CD4-positive, alpha-beta T cell treated with Interleukin-4 for 4 hours (primary cell): ENCODE data around the gene TSC1.
"Not testable (repeated sequence)": the region's sequence is repeated elsewhere in the genome, so short reads cannot be mapped to it uniquely, and the experiment has no call there.

ENCODE experiments used
- DNase-seq: peaks from one replicate; pipeline ENCODE4 v3.0.0-alpha.2; 2020

TSC1 gene

GRCh38 chr9:132975961-132976360 is 31.5 kb upstream of the TSC1 start:
- DNase-seq, result no peak

GRCh38 chr9:132973713-132974112 is 29.3 kb upstream of the TSC1 start:
- no peak for DNase-seq

- no peak for DNase-seq
Measured at GRCh38 chr9:132973166-132973565, 28.8 kb upstream of the TSC1 start.

GRCh38 chr9:132970324-132971062 is 26.1 kb upstream of the TSC1 start:
- no peak for DNase-seq

- DNase-seq, result no peak
Measured at GRCh38 chr9:132969783-132970182, 25.4 kb upstream of the TSC1 start.

- not testable (repeated sequence) for DNase-seq
Measured at GRCh38 chr9:132967908-132968307, 23.5 kb upstream of the TSC1 start.

GRCh38 chr9:132965478-132965877 is 21.1 kb upstream of the TSC1 start:
- no peak for DNase-seq

GRCh38 chr9:132961002-132961401 is 16.6 kb upstream of the TSC1 start:
- DNase-seq, result no peak

GRCh38 chr9:132957805-132958204 is 13.4 kb upstream of the TSC1 start:
- DNase-seq, result no peak

- no peak for DNase-seq
Measured at GRCh38 chr9:132955768-132956167, 11.4 kb upstream of the TSC1 start.

GRCh38 chr9:132955123-132955522 is 10.7 kb upstream of the TSC1 start:
- no peak for DNase-seq

GRCh38 chr9:132949709-132950108 is 5.3 kb upstream of the TSC1 start:
- DNase-seq, result no peak

GRCh38 chr9:132948482-132949050 is 4.2 kb upstream of the TSC1 start:
- no peak for DNase-seq

- DNase-seq, result no peak
Measured at GRCh38 chr9:132947756-132948155, 3.3 kb upstream of the TSC1 start.

GRCh38 chr9:132946631-132947295 is 2.3 kb upstream of the TSC1 start:
- DNase-seq, result no peak

- DNase-seq, result no peak
Measured at GRCh38 chr9:132946211-132946610, 1.8 kb upstream of the TSC1 start.

- DNase-seq, result no peak
Measured at GRCh38 chr9:132945186-132946130, 1.0 kb upstream of the TSC1 start.

GRCh38 chr9:132943651-132944293 is 644 bp downstream of the TSC1 start:
- DNase-seq, result no peak

- no peak for DNase-seq
Measured at GRCh38 chr9:132942541-132943182, 1.8 kb downstream of the TSC1 start.

GRCh38 chr9:132939169-132939568 is 5.2 kb downstream of the TSC1 start:
- DNase-seq, result no peak

GRCh38 chr9:132937463-132937901 is 6.9 kb downstream of the TSC1 start:
- no peak for DNase-seq

GRCh38 chr9:132935026-132935425 is 9.4 kb downstream of the TSC1 start:
- no peak for DNase-seq
